HCT116 (cell line): ENCODE data around the gene EIF2B5. TPM values are rescaled to one million over a fixed set of nuclear protein-coding genes. Genes with fewer than 3 reads are reported as not detected.

Experiments used
- ATAC-seq: fragments of 200-7000 bp; cut with Tn5 transposase; 2 replicates; pipeline ENCODE4 v1.9.1; 2020; ENCODE audit warnings: mild to moderate bottlenecking, moderate library complexity
- BruUV-seq: library from RNA; stranded (reverse); fragments of 400-500 nt; replicated peaks from 2 replicates; lab custom pipeline; 2021; lab: Mats Ljungman, UMichigan
- CTCF ChIA-PET: fragments of 300-600 bp; sonication (Branson Sonifier 250); formaldehyde crosslinking; loops from one replicate; lab custom pipeline; 2021; ENCODE audit warnings: antibody characterized with exemption; lab: Charles Lee
- POLR2A ChIA-PET: fragments of 300-600, 350-600 bp; sonication (Branson Sonifier 250); formaldehyde crosslinking; loops from one replicate; lab custom pipeline; 2021; ENCODE audit warnings: antibody characterized with exemption; lab: Charles Lee
- RAD21 ChIA-PET, 2 experiments: fragments of 300-600 bp; sonication (Branson Sonifier 250); formaldehyde crosslinking; loops; one replicate each; lab custom pipeline; 2023; ENCODE audit warnings: low total read pairs in 2 of 2; ENCODE audit not compliant: uncharacterized antibody in 2 of 2, unreplicated experiment in 2 of 2, low non-redundant PET in 1 of 2; lab: Charles Lee
- DNase-seq: peaks from one replicate; pipeline ENCODE4 v3.0.0-alpha.2; 2010; ENCODE audit warnings: low read depth, low spot score
- H2AFZ ChIP-seq: fragments of 200-600 bp; shearing (Covaris generic), sonication (generic); 2 replicates; pipeline ENCODE4 v1.6.1; 2017; ENCODE audit warnings: low read depth, mixed run types, mixed read lengths, antibody characterized with exemption, low read length; ENCODE audit not compliant: poor library complexity, severe bottlenecking
- H3K27ac ChIP-seq: 2 replicates; pipeline ENCODE4 v1.5.1; 2012; ENCODE audit warnings: low read depth, low read length
- H3K27me3 ChIP-seq: fragments of 200-600 bp; sonication (generic); 2 replicates; pipeline ENCODE4 v1.6.1; 2016; ENCODE audit warnings: mixed run types, low read length, mixed read lengths; ENCODE audit not compliant: insufficient read depth
- H3K36me3 ChIP-seq, 2 experiments: fragments of 200-500 bp in 1 of 2; fragments of 200-600 bp in 1 of 2; sonication (Bioruptor generic) in 1 of 2; sonication (generic) in 1 of 2; 2 replicates each; pipeline versions ENCODE4 v1.5.1 to v1.6.1; 2014 to 2016; ENCODE audit warnings: low read length in 2 of 2, inconsistent platforms in 1 of 2, mixed read lengths in 1 of 2, mixed run types in 1 of 2; ENCODE audit not compliant: insufficient read depth in 2 of 2, control insufficient read depth in 1 of 2
- H3K4me1 ChIP-seq, 2 experiments: fragments of 200-600 bp in 1 of 2; sonication (generic) in 1 of 2; 2 replicates each; pipeline versions ENCODE4 v1.5.1 to v1.6.1; 2012 to 2017; ENCODE audit warnings: low read length in 2 of 2, inconsistent platforms in 1 of 2, mild to moderate bottlenecking in 1 of 2, mixed read lengths in 1 of 2, mixed run types in 1 of 2, moderate library complexity in 1 of 2; ENCODE audit not compliant: insufficient read depth in 2 of 2, control insufficient read depth in 1 of 2
- H3K4me2 ChIP-seq: fragments of 200-600 bp; sonication (generic); 2 replicates; pipeline ENCODE4 v1.6.1; 2017; ENCODE audit warnings: mixed run types, low read length, mixed read lengths
- H3K4me3 ChIP-seq, 2 experiments: fragments of 200-600 bp in 1 of 2; sonication (generic) in 1 of 2; replicated peaks in 1 of 2; 2 replicates each; pipeline ENCODE4 v1.5.1; 2011 to 2016; ENCODE audit warnings: low read length in 2 of 2, control low read depth in 1 of 2, low read depth in 1 of 2, mild to moderate bottlenecking in 1 of 2, mixed read lengths in 1 of 2, mixed run types in 1 of 2
- H3K79me2 ChIP-seq: fragments of 200-600 bp; sonication (generic); 2 replicates; pipeline ENCODE4 v1.6.1; 2017; ENCODE audit warnings: mild to moderate bottlenecking, mixed run types, low read length, moderate library complexity, mixed read lengths; ENCODE audit not compliant: insufficient read depth
- H3K9ac ChIP-seq: fragments of 200-600 bp; sonication (generic); 2 replicates; pipeline ENCODE4 v1.6.1; 2016; ENCODE audit warnings: low read length, mixed read lengths
- H3K9me2 ChIP-seq: fragments of 200-600 bp; sonication (generic), shearing (Covaris generic); 2 replicates; pipeline ENCODE4 v1.6.1; 2017; ENCODE audit warnings: mixed run types, mild to moderate bottlenecking, moderate library complexity; ENCODE audit not compliant: insufficient read depth
- H3K9me3 ChIP-seq, 2 experiments: fragments of 200-500 bp in 1 of 2; fragments of 200-600 bp in 1 of 2; sonication (Bioruptor generic) in 1 of 2; sonication (generic) in 1 of 2; 2 replicates each; pipeline ENCODE4 v1.6.1; 2014 to 2017; ENCODE audit warnings: low read length in 2 of 2, mixed read lengths in 2 of 2, inconsistent platforms in 1 of 2, low read depth in 1 of 2, mild to moderate bottlenecking in 1 of 2, mixed run types in 1 of 2, moderate library complexity in 1 of 2; ENCODE audit not compliant: control insufficient read depth in 1 of 2, insufficient read depth in 1 of 2
- H4K20me1 ChIP-seq: fragments of 200-600 bp; sonication (generic), shearing (Covaris generic); 2 replicates; pipeline ENCODE4 v1.6.1; 2017; ENCODE audit warnings: mixed run types, mild to moderate bottlenecking, moderate library complexity; ENCODE audit not compliant: insufficient read depth
- CBX3 ChIP-seq: IDR thresholded peaks from 2 replicates; pipeline ENCODE4 v1.6.1; 2012; ENCODE audit warnings: low read depth
- CEBPB ChIP-seq: IDR thresholded peaks from 2 replicates; pipeline ENCODE4 v1.6.1; 2012; ENCODE audit warnings: low read depth
- ELF1 ChIP-seq: IDR thresholded peaks from 2 replicates; pipeline ENCODE4 v1.6.1; 2012; ENCODE audit warnings: low read depth, borderline replicate concordance
- EZH2 ChIP-seq: fragments of 200-600 bp; sonication (generic); IDR thresholded peaks from 2 replicates; pipeline ENCODE4 v1.6.1; 2017; ENCODE audit warnings: antibody characterized with exemption, mixed run types
- EZH2phosphoT487 ChIP-seq: fragments of 200-600 bp; IDR thresholded peaks from 2 replicates; pipeline ENCODE4 v1.6.1; 2018; ENCODE audit warnings: antibody characterized with exemption, borderline replicate concordance
- FOSL1 ChIP-seq: IDR thresholded peaks from 2 replicates; pipeline ENCODE4 v1.6.1; 2012; ENCODE audit warnings: low read depth
- SIN3A ChIP-seq: IDR thresholded peaks from 2 replicates; pipeline ENCODE4 v1.6.1; 2012; ENCODE audit warnings: low read depth
- SRF ChIP-seq: IDR thresholded peaks from 2 replicates; pipeline ENCODE4 v1.6.1; 2012; ENCODE audit warnings: low read depth
- YY1 ChIP-seq: IDR thresholded peaks from 2 replicates; pipeline ENCODE4 v1.6.1; 2011; ENCODE audit warnings: low read length, low read depth, moderate library complexity, mild to moderate bottlenecking; ENCODE audit not compliant: insufficient replicate concordance; ENCODE audit errors: extremely low read depth
- ZFX ChIP-seq: fragments of 450-650 bp; IDR thresholded peaks from 2 replicates; pipeline ENCODE4 v1.6.1; 2017
- intact Hi-C: fragments of 100-400 bp; cut with micrococcal nuclease; formaldehyde crosslinking; loops from 2 replicates; pipeline ENCODE4 v1.10.0; 2022
- total RNA-seq: library from RNA; stranded (reverse); gene quantifications from one replicate; pipeline ENCODE4 v1.2.1, GENCODE V29; 2021; ENCODE audit not compliant: unreplicated experiment
- TF ChIP-seq, protein P1 (sequence below): IDR thresholded peaks from 2 replicates; pipeline ENCODE4 v1.6.1; 2012; ENCODE audit warnings: low read depth
- TF ChIP-seq, protein P2 (sequence below): IDR thresholded peaks from 2 replicates; pipeline ENCODE4 v1.6.1; 2011; ENCODE audit warnings: mild to moderate bottlenecking, low read length, moderate library complexity; ENCODE audit not compliant: insufficient replicate concordance; ENCODE audit errors: extremely low read depth
- TF ChIP-seq, protein P3 (sequence below): IDR thresholded peaks from 2 replicates; pipeline ENCODE4 v1.6.1; 2012

EIF2B5 gene
- total RNA-seq, 1 experiment from 2014 or later = 50.3 TPM

DNA sequence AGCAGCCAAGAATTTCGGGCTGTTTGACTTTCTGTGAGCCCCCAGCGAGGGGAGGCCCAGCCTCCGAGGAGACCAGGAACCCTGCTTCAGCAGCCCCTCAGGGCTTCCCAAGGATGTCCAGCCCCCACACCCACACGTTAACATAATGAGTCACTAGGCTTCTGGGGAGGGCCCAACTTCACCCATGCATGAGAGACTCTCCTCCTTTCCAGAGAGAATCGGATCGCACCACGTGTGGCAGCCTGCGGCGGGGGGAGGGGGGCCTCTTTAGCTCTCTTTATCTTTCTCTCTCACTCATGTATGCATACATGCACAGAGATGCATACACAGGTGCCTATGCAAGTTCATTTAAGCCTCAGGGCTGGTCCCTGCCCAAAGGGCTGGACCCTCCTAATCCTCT lies 36.4 kb downstream of the EIF2B5 start:
- no peaks in the 10 kb centered on the region for H3K27me3 ChIP-seq
- DNase-seq = no peak
- ATAC-seq = no peak

DNA sequence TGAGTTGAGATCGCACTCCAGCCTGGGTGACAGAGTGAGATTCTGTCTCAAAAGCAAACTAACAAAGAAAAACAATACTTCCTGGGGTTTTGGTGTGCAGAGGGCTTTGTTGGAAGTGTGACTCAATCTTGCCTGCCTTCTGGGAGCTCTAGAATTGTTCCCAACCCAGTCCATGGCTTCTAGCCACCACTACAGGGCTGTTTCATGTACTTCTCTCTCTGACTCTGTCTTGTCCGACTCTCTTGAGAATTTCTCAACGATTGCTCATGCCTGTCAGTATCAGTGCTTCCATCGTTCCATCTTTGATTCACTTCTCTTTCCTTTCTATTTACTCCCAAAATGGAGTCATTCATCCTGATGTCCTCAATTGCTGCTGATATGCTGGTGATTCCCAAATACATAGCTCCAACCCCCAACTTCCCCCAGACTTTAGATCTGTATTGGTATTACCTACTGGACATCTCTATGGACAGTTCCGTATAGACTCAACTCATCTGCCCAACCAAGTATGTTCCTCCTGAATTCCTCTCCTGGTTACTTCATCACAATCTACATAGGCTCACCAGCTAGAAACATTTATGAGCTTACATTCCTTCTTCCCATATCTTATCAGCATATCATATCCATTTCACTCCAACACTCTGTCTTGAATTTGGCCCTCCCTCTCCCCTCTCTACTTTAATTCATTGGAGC lies 37.7 kb downstream of the EIF2B5 start:
- no TSS peak for BruUV-seq
- ChIA-PET CTCF (no interaction called here), RAD21 (no interaction called here), POLR2A (no interaction called here)
- H3K4me1 ChIP-seq = peaks cover 10 to 29% of the 10 kb centered on the region in 2 experiments
- no peaks in the 10 kb centered on the region for H3K9me3 ChIP-seq
- H3K36me3 ChIP-seq = peaks cover 2 to 11% of the 10 kb centered on the region in 2 experiments; a peak in 2 of 4 replicates
- intact Hi-C loops = no loop called here
- ATAC-seq = no peak
- no peaks in the 10 kb centered on the region for H3K27me3 ChIP-seq
- H4K20me1 ChIP-seq = no peaks in the 10 kb centered on the region
- no peak overlapping the region for H3K27ac ChIP-seq
- no peaks in the 10 kb centered on the region for H3K9me2 ChIP-seq
- H3K4me3 ChIP-seq = no peak overlapping the region
- peaks cover 32% of the 10 kb centered on the region for H3K79me2 ChIP-seq
- no peak for DNase-seq
- no peak overlapping the region for H3K9ac ChIP-seq
- no peak overlapping the region for H3K4me2 ChIP-seq
- H2AFZ ChIP-seq = no peak overlapping the region
- TF ChIP-seq SIN3A (no peak), EZH2 (no peak), ELF1 (no peak), SRF (no peak), YY1 (no peak), ZFX (no peak), FOSL1 (no peak), EZH2phosphoT487 (no peak)
- TF ChIP-seq, protein P1, sequence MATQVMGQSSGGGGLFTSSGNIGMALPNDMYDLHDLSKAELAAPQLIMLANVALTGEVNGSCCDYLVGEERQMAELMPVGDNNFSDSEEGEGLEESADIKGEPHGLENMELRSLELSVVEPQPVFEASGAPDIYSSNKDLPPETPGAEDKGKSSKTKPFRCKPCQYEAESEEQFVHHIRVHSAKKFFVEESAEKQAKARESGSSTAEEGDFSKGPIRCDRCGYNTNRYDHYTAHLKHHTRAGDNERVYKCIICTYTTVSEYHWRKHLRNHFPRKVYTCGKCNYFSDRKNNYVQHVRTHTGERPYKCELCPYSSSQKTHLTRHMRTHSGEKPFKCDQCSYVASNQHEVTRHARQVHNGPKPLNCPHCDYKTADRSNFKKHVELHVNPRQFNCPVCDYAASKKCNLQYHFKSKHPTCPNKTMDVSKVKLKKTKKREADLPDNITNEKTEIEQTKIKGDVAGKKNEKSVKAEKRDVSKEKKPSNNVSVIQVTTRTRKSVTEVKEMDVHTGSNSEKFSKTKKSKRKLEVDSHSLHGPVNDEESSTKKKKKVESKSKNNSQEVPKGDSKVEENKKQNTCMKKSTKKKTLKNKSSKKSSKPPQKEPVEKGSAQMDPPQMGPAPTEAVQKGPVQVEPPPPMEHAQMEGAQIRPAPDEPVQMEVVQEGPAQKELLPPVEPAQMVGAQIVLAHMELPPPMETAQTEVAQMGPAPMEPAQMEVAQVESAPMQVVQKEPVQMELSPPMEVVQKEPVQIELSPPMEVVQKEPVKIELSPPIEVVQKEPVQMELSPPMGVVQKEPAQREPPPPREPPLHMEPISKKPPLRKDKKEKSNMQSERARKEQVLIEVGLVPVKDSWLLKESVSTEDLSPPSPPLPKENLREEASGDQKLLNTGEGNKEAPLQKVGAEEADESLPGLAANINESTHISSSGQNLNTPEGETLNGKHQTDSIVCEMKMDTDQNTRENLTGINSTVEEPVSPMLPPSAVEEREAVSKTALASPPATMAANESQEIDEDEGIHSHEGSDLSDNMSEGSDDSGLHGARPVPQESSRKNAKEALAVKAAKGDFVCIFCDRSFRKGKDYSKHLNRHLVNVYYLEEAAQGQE = no peak
- TF ChIP-seq, protein P2, sequence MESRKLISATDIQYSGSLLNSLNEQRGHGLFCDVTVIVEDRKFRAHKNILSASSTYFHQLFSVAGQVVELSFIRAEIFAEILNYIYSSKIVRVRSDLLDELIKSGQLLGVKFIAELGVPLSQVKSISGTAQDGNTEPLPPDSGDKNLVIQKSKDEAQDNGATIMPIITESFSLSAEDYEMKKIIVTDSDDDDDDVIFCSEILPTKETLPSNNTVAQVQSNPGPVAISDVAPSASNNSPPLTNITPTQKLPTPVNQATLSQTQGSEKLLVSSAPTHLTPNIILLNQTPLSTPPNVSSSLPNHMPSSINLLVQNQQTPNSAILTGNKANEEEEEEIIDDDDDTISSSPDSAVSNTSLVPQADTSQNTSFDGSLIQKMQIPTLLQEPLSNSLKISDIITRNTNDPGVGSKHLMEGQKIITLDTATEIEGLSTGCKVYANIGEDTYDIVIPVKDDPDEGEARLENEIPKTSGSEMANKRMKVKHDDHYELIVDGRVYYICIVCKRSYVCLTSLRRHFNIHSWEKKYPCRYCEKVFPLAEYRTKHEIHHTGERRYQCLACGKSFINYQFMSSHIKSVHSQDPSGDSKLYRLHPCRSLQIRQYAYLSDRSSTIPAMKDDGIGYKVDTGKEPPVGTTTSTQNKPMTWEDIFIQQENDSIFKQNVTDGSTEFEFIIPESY = no peak

More for the DNA sequence above, 36.4 kb downstream of the EIF2B5 start:
- POLR2A ChIA-PET = no interaction called here
- H3K27ac ChIP-seq = no peak overlapping the region
- CTCF ChIA-PET = no interaction called here
- no peak overlapping the region for H2AFZ ChIP-seq
- H3K79me2 ChIP-seq = peaks cover 19% of the 10 kb centered on the region
- no peak overlapping the region for H3K9ac ChIP-seq
- no peak overlapping the region for H3K4me2 ChIP-seq
- no peaks in the 10 kb centered on the region for H3K9me3 ChIP-seq
- H3K36me3 ChIP-seq = peaks cover 12 to 13% of the 10 kb centered on the region in 2 experiments; a peak in 3 of 4 replicates
- RAD21 ChIA-PET = no interaction called here
- no peaks in the 10 kb centered on the region for H4K20me1 ChIP-seq
- no peak for TF ChIP-seq YY1
- no peak for TF ChIP-seq CBX3
- TF ChIP-seq ELF1 = no peak
- no peak for TF ChIP-seq CEBPB
- TF ChIP-seq, protein P3, sequence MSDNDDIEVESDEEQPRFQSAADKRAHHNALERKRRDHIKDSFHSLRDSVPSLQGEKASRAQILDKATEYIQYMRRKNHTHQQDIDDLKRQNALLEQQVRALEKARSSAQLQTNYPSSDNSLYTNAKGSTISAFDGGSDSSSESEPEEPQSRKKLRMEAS = no peak
- H3K4me3 ChIP-seq = no peak overlapping the region
- H3K4me1 ChIP-seq = peaks cover 0 to 16% of the 10 kb centered on the region in 2 experiments; a peak in 2 of 4 replicates
- BruUV-seq = no TSS peak
- intact Hi-C loops = no loop called here
- H3K9me2 ChIP-seq = no peaks in the 10 kb centered on the region
